HG02759 (cell line): ENCODE results near the gene AAMP.
"Not testable (repeated sequence)": the region's sequence is repeated elsewhere in the genome, so short reads cannot be mapped to it uniquely, and the experiment has no call there.

Source experiments
- ATAC-seq: cut with Tn5 transposase; IDR thresholded peaks from one replicate; pipeline ENCODE4 v1.9.1; 2021; ENCODE audit warnings: mild to moderate bottlenecking, moderate library complexity; ENCODE audit not compliant: unreplicated experiment

The AAMP gene

GRCh38 chr2:218275371-218276072 lies 5.6 kb upstream of the AAMP start:
- no peak for ATAC-seq

- no peak for ATAC-seq
These were observed 4.6 kb upstream of the AAMP start for GRCh38 chr2:218274586-218274985.

DNA sequence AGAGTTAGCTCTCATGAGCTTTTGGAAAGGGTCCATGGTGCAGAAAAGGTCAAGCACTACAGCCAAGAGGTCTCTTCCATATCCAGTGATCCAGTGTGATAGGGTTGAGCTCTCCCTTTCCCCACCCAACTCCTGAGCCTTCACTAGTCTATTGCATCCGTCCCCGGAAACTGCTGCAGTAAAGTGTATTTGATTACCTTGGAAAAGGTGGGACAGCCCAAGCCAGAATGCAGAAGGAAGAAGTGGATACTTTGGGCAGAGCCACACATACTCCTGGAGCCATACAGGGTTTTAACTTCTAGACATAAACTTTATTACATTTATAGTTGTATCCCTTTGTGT lies 3.9 kb upstream of the AAMP start:
- no peak for ATAC-seq

- not testable (repeated sequence) for ATAC-seq
These were observed 3.4 kb upstream of the AAMP start for GRCh38 chr2:218273214-218273907.

GRCh38 chr2:218272531-218273212 lies 2.7 kb upstream of the AAMP start:
- ATAC-seq: no peak

DNA sequence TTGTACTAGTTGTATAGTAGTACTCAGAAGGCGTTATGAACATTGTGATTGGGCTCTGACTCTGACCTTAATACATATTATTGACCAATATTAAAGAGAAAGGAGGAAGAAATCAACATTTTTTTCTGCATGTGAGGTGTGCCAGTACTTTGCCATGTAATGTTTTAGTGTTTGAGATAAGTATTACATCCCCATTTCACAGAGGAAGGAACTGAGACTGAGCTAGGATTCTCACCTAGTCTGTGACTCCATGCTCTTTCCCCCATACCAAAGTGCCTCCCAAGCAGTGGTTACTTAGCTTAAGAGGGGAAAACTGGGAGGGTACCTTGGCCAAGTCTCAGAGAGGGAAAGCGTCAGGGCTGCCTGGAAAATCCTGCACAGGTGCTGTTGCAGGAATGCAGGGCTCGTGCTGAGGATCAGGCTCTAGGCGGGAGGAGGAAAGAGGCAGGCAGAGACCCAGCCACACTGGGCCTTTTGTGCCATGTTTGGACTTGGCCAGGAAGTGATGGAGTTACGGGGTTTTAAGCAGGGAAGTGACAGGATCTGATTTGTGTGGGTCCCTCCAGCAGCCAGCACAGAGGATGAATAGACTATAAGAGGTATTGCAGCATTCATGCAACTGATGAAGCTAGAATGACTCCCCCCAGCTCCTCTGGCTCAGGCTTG lies 2.1 kb upstream of the AAMP start:
- no peak for ATAC-seq

DNA sequence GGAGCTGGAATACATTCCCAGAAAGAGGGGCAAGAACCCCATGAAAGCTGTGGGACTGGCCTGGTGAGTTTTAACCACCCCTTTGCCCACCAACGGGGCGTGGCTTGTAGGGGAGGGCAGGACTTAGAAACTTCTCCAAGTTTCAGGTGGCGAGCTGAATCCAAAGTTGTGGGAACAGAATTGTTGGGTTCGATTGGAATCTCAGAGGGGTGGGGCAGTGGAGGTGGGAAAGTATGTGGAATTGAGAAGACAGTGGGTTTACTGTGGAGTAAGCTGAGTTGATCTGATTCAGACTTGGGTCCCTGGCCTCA lies 1.5 kb upstream of the AAMP start:
- no peak for ATAC-seq

DNA sequence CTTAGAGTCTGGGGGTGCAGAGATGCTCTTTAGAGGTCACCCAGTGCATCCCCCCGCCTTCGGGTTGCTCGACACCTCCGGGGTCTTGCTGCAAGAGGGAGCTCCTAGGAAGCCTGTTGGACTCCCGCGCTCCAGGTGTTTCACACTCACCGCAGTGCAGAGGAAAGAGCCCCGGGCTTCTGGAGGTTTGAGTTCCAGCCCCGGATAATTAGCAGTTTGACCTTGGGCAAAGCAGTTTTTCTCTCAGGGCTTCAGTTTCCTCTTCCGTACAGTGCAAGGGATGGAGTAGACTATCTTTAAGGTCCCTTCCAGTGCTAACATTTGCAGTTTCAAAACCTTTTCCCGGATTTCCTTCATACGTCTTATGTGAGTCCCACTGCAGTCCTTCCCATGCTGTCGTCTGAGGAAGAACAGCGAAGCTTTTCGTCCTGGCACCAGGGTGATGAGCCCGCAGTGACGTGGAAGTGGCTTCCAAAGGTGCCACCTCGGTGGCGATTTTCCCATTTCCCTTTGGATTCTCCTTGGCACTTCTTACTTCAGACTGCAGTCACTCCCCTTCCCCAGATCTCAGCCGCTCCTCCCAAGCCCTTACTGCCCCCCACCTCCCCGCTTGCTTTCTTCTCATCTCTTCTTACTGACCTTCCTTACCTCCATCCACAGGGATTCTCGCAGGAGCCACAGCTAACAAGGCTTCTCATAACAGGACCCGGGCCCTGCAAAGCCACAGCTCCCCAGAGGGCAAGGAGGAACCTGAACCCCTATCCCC lies 967 bp upstream of the AAMP start:
- ATAC-seq: no peak

GRCh38 chr2:218267259-218267658 lies 2.7 kb downstream of the AAMP start:
- no peak for ATAC-seq

DNA sequence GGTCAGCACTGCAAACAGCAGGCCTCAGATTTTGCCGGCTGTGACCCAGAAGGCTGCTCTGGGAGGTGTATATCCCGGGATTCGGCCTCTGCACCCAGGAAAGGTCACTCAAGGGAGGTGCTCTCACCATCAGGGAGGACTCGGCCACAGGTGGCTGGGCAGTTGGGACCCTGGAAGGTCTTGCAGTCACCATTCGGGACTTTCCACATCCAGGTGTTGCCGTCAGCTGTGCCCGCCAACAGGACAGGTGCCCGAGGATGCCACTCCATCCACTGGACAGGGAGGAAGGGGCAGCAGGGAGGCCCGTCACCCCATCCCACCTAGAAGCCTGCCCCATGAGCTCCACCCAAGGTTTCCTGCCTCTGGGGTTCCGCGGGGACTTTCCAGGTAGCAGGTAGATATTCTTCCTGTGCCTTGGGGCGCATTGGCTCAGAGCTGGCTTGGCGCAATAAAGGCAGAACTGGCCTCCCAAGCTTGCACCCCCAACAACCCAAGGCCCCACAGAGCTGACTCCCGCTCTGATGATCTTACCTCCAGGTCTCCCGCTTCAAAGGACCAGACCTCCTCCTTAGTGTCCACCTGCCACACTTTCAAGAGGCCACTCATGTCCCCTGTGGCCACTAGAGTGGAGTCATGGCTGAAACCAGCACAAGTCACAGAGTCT lies 3.5 kb downstream of the AAMP start:
- no peak for ATAC-seq

DNA sequence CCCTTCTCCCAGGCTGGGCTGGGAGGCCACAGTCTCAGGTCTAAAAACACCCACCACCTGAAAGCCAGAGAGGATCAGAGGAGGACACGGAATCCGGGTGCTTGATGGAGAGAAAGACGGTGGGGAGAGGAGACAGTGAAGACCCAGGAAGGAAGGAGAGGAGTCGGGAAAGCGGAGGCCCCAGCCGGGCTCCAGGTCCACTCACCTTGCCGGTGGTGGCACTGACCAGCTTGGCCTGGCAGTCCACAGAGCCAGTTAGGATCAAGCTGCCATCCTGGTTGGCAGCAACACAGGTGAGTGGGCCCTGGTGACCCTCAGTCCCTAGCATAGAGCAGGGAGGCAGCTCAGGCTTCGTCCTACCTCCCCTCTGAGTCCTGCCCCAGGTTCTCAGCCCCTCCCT lies 4.3 kb downstream of the AAMP start:
- no peak for ATAC-seq

DNA sequence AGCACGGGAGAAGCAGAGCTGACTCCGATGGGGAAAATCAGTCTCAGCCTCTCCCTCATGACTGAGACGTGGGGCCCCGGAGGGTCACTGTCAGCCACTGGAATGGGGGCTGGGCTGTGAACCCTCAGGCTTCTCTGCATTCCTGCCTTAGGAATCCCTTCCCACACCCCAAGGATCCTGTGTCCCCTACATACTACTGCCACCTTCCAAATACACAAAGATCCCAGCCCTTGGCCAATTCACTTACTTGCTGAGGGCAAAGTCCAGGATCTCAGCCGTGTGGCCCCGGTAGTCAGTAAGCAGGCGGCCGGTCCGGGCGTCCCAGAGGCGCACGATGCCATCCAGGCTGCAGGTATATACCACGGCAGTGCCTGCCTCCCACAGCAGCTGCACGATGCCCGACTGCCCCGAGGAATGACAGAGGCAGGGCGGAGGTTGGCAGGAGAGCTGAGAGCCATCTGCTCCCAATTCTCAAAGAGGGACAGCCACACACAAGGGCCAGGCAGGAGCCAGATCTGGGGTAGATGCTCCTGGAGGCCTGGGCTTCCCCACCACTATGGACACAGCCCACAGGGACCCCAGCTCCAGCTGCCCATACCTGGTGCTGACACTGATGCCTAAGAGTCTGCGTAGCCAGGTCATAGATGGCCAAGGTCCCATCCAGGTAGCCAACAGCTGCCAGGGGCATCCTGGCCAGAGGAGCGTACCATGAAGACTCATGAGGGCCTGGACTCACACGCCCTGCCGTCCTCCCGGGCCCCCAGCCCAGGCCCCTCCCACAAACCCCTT lies 5.0 kb downstream of the AAMP start:
- no peak for ATAC-seq

- ATAC-seq: no peak
These were observed 5.9 kb downstream of the AAMP start for GRCh38 chr2:218263817-218264641.

- no peak for ATAC-seq
These were observed 7.0 kb downstream of the AAMP start for GRCh38 chr2:218262631-218263586.

DNA sequence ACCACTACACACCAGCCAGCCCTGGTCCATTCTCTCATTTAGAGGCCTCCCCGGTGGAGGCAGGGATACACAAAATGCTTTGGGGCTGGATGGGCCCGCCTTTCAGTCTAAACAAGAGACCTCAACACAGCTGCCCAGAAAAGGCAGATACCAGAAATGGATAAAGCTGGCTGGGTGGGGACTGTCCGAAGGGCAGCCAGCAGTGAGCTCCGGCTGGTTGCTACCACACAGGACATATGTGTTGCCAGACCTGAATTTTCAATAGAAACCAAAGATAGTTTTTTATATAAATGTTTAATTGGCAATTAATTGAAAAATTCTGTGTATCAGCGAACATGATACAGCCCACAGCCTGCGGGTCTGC lies 7.7 kb downstream of the AAMP start:
- no peak for ATAC-seq

GRCh38 chr2:218261423-218262236 lies 8.3 kb downstream of the AAMP start:
- ATAC-seq: no peak
